Measurements from ENCODE around the gene NISCH.

Gene NISCH

DNA sequence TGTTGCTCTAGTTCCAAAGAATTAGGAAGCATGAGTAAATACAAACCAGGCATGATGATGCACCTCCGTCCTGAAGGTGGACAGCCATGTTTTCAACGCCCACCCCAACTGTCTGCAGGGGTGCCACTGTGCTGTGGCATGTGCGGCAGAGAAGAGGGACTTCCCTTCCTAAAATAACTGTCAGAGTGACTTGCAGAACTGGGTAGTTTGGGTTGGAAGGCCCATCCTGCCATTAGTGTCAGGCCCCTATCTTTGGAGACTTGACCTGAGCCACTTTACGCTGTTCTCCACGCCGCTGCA, 22.3 kb downstream of the NISCH start:
- H3K4me3 ChIP-seq (ENCODE audit: low read length in 2 of 2), result no peak overlapping the region
- peaks cover 67 to 90% of the 10 kb centered on the region in 2 donors for H3K36me3 ChIP-seq (ENCODE audit: control insufficient read depth in 2 of 2, insufficient read depth in 2 of 2, low read length in 2 of 2)
- no peak overlapping the region for H3K27ac ChIP-seq (ENCODE audit: low read length)

DNA sequence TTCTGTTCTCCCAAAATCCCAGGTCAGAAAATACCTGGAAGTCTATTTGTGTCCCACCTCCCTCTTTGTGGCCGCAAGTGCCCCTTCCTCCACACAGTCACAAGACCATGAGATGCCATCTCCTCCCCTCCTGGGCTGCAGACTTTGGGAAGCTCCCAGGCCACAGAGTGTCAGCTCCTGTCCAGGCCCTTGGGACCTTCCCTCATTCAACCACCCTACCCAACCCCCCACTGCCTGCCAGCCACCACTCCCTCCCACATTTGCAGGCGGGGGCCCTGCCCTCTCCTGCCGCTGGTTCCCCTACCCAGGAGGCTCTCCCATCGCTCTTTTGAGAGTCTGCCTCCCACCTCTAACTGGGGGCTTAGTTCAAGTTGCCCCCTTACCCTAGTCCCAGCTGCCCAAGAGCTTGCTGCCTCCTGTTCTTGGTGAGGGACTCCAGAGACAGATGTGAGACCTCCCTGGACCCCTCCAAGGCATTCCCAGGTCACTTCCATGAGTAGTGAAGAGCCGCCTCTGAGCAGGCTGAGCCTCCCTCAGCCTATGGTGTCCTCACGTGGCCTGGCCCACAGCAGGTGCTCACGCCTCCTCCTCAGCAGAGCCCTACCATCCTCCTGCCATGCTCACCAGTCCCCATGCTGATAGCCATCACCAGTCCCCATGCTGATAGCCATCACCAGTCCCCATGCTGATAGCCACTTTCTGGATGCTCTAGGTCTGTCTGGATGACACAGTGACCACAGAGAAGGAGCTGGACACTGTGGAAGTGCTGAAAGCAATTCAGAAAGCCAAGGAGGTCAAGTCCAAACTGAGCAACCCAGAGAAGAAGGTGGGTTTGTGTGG, 23.9 kb downstream of the NISCH start:
- H3K9ac ChIP-seq (ENCODE audit: low read length in 2 of 2), result no peak overlapping the region
- H3K4me3 ChIP-seq (ENCODE audit: low read length in 2 of 2), result no peak overlapping the region
- H3K9me3 ChIP-seq (ENCODE audit: control insufficient read depth in 2 of 2, low read length in 2 of 2), result no peaks in the 10 kb centered on the region
- peaks cover 12% of the 10 kb centered on the region for H3K4me1 ChIP-seq (ENCODE audit: control insufficient read depth, insufficient read depth, low read length)
- no peaks in the 10 kb centered on the region for H3K27me3 ChIP-seq (ENCODE audit: control insufficient read depth in 1 of 2, insufficient read depth in 2 of 2, low read length in 2 of 2)
- H3K36me3 ChIP-seq (ENCODE audit: control insufficient read depth in 2 of 2, insufficient read depth in 2 of 2, low read length in 2 of 2), result peaks cover 54 to 79% of the 10 kb centered on the region in 2 donors
- H3K27ac ChIP-seq (ENCODE audit: low read length), result no peak overlapping the region

More for the DNA sequence above, 22.3 kb downstream of the NISCH start:
- Histone ChIP-seq H3K4me1 (ENCODE audit: control insufficient read depth, insufficient read depth, low read length) (no peaks in the 10 kb centered on the region), H3K9ac (ENCODE audit: low read length in 2 of 2) (no peak overlapping the region), H3K9me3 (ENCODE audit: control insufficient read depth in 2 of 2, low read length in 2 of 2) (no peaks in the 10 kb centered on the region), H3K27me3 (ENCODE audit: control insufficient read depth in 1 of 2, insufficient read depth in 2 of 2, low read length in 2 of 2) (no peaks in the 10 kb centered on the region)

DNA sequence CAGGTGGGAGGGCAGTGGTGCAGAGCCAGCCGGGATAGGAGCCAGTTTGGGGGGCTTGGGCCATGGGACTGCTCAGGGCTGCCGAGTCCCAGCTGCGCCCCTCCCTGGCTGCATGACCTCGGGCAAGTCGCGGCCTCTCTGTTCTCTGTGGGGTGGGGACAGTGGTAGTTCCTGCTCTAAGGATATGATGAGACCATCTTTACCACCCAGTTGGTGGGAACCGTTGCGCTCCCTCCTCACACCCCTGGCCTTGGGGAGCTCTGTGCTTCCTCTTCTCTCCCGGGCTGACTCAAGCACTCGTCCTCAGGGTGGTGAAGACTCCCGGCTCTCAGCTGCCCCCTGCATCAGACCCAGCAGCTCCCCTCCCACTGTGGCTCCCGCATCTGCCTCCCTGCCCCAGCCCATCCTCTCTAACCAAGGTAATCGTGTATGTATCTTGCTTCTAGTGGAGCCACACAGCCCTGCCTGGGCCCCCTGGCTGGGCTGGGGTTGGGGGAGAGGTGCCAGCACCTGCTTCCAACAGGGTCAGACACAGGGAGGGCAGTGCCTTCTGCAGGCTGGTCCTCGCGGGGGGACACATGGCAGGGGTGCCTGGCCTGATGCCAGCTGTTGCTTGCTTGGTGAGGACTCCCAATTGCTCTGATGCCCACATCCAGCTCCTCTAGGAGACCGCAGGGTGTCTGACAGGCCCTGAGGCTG, 24.6 kb downstream of the NISCH start:
- no peak overlapping the region for H3K4me3 ChIP-seq (ENCODE audit: low read length in 2 of 2)
- peaks cover 54 to 74% of the 10 kb centered on the region in 2 donors for H3K36me3 ChIP-seq (ENCODE audit: control insufficient read depth in 2 of 2, insufficient read depth in 2 of 2, low read length in 2 of 2)
- no peak overlapping the region for H3K9ac ChIP-seq (ENCODE audit: low read length in 2 of 2)
- H3K27ac ChIP-seq (ENCODE audit: low read length), result no peak overlapping the region
- peaks cover 18% of the 10 kb centered on the region for H3K4me1 ChIP-seq (ENCODE audit: control insufficient read depth, insufficient read depth, low read length)
- H3K9me3 ChIP-seq (ENCODE audit: control insufficient read depth in 2 of 2, low read length in 2 of 2), result no peaks in the 10 kb centered on the region
- no peaks in the 10 kb centered on the region for H3K27me3 ChIP-seq (ENCODE audit: control insufficient read depth in 1 of 2, insufficient read depth in 2 of 2, low read length in 2 of 2)

DNA sequence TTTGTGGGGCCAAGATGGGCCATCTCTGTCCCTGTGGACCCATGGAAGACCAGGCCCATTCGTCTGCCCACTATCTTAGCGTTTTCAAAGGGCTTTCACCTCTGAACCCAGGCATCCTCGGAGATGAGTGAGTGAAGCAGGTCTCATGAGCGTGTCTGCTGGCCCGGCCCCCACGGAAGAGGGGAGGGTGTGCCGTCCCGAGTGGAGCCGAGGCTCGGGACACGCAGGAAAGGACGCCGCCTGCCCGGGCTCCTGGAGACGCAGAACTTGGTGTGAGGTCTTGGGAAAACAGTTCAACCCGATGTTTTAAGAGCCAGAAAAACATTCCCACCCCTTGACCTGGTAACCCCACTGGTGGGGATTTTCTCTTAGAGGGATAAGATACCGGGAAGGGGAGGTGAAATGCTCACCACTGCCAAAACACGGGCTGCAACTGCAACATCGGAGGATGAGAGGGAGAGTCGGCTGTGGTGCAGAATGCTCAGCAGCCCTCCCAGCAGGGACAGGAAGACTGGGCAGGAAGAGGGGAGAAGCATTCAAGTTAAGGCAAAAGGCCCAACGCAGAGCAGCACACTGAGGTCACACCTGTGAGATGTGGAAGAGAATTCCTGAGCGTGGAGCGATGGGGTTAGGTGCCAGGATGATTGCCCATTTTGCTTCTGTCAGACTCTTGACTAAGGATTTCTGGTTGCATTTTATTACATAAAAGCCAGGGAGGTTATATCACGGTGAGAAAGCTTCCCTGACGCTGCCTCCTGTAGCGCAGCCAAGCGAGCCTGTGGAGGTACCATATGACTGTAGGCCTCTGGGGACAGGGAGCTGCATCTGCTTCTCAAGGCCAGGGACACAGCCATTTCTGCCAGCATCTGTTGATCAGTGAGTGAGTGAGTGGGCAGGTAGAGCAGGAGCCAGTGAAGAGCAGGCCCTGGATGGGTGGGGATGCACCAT, 25.6 kb downstream of the NISCH start:
- H3K9ac ChIP-seq (ENCODE audit: low read length in 2 of 2), result no peak overlapping the region
- H3K4me3 ChIP-seq (ENCODE audit: low read length in 2 of 2), result no peak overlapping the region
- peaks cover 48 to 72% of the 10 kb centered on the region in 2 donors for H3K36me3 ChIP-seq (ENCODE audit: control insufficient read depth in 2 of 2, insufficient read depth in 2 of 2, low read length in 2 of 2)
- H3K27me3 ChIP-seq (ENCODE audit: control insufficient read depth in 1 of 2, insufficient read depth in 2 of 2, low read length in 2 of 2), result no peaks in the 10 kb centered on the region
- no peaks in the 10 kb centered on the region for H3K9me3 ChIP-seq (ENCODE audit: control insufficient read depth in 2 of 2, low read length in 2 of 2)
- peaks cover 19% of the 10 kb centered on the region for H3K4me1 ChIP-seq (ENCODE audit: control insufficient read depth, insufficient read depth, low read length)
- H3K27ac ChIP-seq (ENCODE audit: low read length), result peak overlapping the region; percentile 6

DNA sequence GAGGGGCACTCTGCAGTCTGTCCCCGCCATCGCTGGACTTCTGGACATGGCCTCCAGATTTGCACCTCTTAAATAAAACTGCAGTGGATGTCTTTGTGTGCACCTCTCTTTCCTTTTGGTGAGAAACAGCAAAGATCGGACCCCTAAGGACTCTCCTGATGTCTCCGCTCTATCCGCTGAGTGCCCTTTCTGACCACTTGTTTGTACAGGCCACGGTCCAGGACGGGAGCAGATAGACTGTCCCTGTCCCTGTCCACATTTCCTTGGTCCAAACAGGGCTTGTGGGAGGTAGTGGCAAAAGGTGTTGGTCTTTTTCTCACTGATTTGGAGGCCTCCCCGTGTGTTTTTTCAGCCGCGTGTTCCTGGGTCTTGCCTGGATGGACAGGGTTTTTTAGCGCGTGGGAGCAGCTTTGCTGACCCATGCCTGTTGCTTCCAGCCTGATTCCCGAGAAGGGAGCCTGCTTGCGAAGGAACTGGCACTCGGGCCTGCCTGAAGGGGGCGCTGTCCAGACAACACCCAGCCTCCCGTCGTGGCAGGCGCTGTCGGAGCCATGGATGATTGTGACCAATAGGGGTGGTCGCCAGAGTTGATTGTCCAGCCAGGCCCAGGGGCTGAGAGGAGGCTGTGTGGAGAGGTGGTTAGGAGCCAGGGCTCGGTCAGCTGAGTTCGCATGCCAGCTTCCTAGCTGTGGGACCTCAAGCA, 26.6 kb downstream of the NISCH start:
- Histone ChIP-seq H3K4me1 (ENCODE audit: control insufficient read depth, insufficient read depth, low read length) (peaks cover 19% of the 10 kb centered on the region), H3K27ac (ENCODE audit: low read length) (peak overlapping the region; percentile 6), H3K36me3 (ENCODE audit: control insufficient read depth in 2 of 2, insufficient read depth in 2 of 2, low read length in 2 of 2) (peaks cover 52 to 72% of the 10 kb centered on the region in 2 donors)

DNA sequence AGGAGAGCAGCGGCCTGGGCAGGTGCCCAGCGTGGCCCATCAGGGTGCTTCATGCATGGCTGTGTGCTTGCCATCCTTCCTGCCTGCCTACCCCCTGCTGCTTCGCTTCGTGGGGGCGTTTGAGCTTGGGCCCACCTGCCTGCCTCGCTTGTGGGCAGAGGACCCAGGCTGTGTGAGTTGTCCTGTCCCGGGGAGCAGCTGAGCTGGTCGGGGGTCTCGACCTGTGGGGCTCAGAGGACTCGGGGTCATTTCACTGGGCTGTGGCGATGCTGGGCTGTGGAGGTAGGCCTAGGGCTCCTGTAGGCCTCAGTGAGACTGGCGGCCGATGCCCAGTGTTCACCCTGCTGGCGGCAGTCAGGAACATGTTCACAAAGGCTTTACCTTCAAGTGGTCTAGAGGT, 27.7 kb downstream of the NISCH start:
- Histone ChIP-seq H3K27me3 (ENCODE audit: control insufficient read depth in 1 of 2, insufficient read depth in 2 of 2, low read length in 2 of 2) (no peaks in the 10 kb centered on the region), H3K9ac (ENCODE audit: low read length in 2 of 2) (no peak overlapping the region), H3K9me3 (ENCODE audit: control insufficient read depth in 2 of 2, low read length in 2 of 2) (no peaks in the 10 kb centered on the region), H3K4me1 (ENCODE audit: control insufficient read depth, insufficient read depth, low read length) (peaks cover 19% of the 10 kb centered on the region), H3K4me3 (ENCODE audit: low read length in 2 of 2) (peak overlapping the region in 1 of 2 donors; percentile 15), H3K27ac (ENCODE audit: low read length) (peak overlapping the region; percentile 41), H3K36me3 (ENCODE audit: control insufficient read depth in 2 of 2, insufficient read depth in 2 of 2, low read length in 2 of 2) (peaks cover 53 to 72% of the 10 kb centered on the region in 2 donors)

More for the DNA sequence above, 26.6 kb downstream of the NISCH start:
- H3K9ac ChIP-seq (ENCODE audit: low read length in 2 of 2), result no peak overlapping the region
- H3K4me3 ChIP-seq (ENCODE audit: low read length in 2 of 2), result no peak overlapping the region
- H3K9me3 ChIP-seq (ENCODE audit: control insufficient read depth in 2 of 2, low read length in 2 of 2), result no peaks in the 10 kb centered on the region
- no peaks in the 10 kb centered on the region for H3K27me3 ChIP-seq (ENCODE audit: control insufficient read depth in 1 of 2, insufficient read depth in 2 of 2, low read length in 2 of 2)

DNA sequence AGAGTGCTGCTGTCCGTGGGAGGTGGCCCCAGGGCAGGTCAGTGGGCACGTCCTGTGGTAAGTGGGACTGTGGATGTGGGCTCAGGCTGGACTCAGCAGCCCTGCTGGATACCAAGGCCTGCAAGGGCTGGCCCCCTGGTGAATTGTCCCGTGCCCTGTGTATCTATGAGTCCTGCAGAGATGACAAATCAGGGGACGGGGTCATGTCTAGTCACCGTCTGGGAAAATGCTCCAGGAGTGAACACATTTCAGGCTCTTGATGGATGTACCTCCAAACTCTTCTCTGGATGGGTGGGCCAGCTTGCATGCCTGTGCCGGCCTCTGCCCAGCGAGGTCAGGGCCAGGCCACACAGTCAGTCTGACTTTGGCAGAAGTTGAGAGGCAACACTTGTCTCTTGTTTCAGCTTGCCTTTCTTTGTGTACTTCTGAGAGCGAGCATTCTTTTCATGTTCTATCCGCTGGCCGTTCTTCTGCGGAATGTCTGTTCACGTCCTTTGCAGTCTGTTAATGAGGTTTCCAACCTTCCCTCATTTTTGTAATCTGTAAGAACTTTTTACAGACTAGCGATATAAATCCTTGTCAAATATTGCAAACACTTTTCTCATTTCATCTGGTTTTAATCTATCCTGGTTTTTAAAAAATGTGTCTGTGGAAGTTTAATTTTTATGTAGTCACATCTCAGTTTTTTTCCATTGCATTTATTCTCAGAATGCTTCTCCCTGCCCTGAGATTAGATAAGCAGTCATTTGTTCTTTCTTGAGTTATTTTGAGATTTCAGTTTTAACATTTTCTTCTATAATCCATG, 28.4 kb downstream of the NISCH start:
- Histone ChIP-seq H3K27me3 (ENCODE audit: control insufficient read depth in 1 of 2, insufficient read depth in 2 of 2, low read length in 2 of 2) (no peaks in the 10 kb centered on the region), H3K4me1 (ENCODE audit: control insufficient read depth, insufficient read depth, low read length) (peaks cover 19% of the 10 kb centered on the region), H3K27ac (ENCODE audit: low read length) (peak overlapping the region; percentile 41), H3K4me3 (ENCODE audit: low read length in 2 of 2) (peak overlapping the region in 1 of 2 donors; percentile 15), H3K9me3 (ENCODE audit: control insufficient read depth in 2 of 2, low read length in 2 of 2) (no peaks in the 10 kb centered on the region), H3K36me3 (ENCODE audit: control insufficient read depth in 2 of 2, insufficient read depth in 2 of 2, low read length in 2 of 2) (peaks cover 50 to 68% of the 10 kb centered on the region in 2 donors), H3K9ac (ENCODE audit: low read length in 2 of 2) (peak overlapping the region; percentile 28 to 29)

DNA sequence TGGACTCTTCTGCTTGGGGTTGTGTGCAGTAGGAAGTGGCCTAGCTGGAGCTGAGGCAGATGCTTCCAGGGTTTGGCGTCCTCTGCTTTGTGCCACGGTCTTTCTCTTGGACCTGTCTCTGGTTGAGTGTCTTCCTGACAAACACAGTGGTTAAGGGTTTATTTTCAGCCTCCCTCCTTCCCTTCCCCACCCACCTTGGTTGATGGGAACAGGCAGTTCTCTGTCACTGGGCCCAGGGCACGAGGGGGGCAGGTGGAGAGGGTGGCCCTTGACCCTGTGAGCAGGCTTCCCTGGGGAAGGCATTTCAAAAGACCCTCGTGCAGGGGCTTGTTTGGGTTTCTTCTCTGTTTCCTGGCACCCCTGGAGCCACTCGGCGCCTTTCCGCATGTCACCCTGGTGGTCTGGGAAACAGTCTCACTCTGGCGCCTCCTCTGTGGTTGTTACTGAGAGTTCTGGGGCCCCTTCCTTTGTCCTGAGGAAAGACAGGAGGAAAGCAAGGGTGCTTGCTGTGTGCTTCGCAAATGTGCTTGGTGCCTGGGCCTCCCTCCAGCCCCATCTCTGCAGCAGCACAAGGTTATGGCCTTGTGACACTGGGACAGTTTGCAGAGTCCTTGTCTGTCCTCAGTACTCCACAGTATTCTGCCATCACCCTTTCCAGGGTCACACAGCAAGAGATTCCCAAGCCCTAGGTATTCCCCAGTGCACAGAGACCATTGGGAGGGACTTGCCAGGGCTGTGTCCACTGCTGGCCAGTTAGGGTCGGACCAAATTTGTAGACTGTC, 29.5 kb downstream of the NISCH start:
- no peaks in the 10 kb centered on the region for H3K9me3 ChIP-seq (ENCODE audit: control insufficient read depth in 2 of 2, low read length in 2 of 2)
- H3K9ac ChIP-seq (ENCODE audit: low read length in 2 of 2), result no peak overlapping the region
- no peak overlapping the region for H3K27ac ChIP-seq (ENCODE audit: low read length)
- H3K27me3 ChIP-seq (ENCODE audit: control insufficient read depth in 1 of 2, insufficient read depth in 2 of 2, low read length in 2 of 2), result no peaks in the 10 kb centered on the region
- peaks cover 19% of the 10 kb centered on the region for H3K4me1 ChIP-seq (ENCODE audit: control insufficient read depth, insufficient read depth, low read length)
- peaks cover 51 to 67% of the 10 kb centered on the region in 2 donors for H3K36me3 ChIP-seq (ENCODE audit: control insufficient read depth in 2 of 2, insufficient read depth in 2 of 2, low read length in 2 of 2)
- no peak overlapping the region for H3K4me3 ChIP-seq (ENCODE audit: low read length in 2 of 2)
